Uterus (tissue), 2 donors: ENCODE measurements around the gene ALDH6A1.

Experiments used
- POLR2A ChIP-seq, 2 donors: fragments of 450-650 bp; IDR thresholded peaks; one replicate each; pipeline ENCODE4 v1.6.1; 2016; ENCODE audit warnings: antibody characterized with exemption in 2 of 2, mild to moderate bottlenecking in 1 of 2, moderate library complexity in 1 of 2
- TF ChIP-seq, protein P1 (sequence below), 4 experiments: fragments of 200-600 bp in 2 of 4; fragments of 450-650 bp in 2 of 4; sonication (generic) in 2 of 4; IDR thresholded peaks; one replicate each; pipeline ENCODE4 v1.5.1; 2016 to 2019; ENCODE audit warnings: antibody characterized with exemption in 4 of 4, mild to moderate bottlenecking in 2 of 4, moderate library complexity in 1 of 4

GRCh38 chr14:74045522-74045921, 38.7 kb downstream of the ALDH6A1 start:
- TF ChIP-seq, protein P1, sequence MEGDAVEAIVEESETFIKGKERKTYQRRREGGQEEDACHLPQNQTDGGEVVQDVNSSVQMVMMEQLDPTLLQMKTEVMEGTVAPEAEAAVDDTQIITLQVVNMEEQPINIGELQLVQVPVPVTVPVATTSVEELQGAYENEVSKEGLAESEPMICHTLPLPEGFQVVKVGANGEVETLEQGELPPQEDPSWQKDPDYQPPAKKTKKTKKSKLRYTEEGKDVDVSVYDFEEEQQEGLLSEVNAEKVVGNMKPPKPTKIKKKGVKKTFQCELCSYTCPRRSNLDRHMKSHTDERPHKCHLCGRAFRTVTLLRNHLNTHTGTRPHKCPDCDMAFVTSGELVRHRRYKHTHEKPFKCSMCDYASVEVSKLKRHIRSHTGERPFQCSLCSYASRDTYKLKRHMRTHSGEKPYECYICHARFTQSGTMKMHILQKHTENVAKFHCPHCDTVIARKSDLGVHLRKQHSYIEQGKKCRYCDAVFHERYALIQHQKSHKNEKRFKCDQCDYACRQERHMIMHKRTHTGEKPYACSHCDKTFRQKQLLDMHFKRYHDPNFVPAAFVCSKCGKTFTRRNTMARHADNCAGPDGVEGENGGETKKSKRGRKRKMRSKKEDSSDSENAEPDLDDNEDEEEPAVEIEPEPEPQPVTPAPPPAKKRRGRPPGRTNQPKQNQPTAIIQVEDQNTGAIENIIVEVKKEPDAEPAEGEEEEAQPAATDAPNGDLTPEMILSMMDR (IDR thresholded peaks at IDR 0.05): no peak
- no peak for TF ChIP-seq POLR2A (IDR thresholded peaks at IDR 0.05)
